Gastroesophageal sphincter (tissue), 4 donors: ENCODE data around the gene COPB1. TPM values are rescaled to one million over a fixed set of nuclear protein-coding genes. Genes with fewer than 3 reads are reported as not detected.

ENCODE experiments used
- ATAC-seq: fragments of 150-250 bp; one replicate; pipeline ENCODE4 v1.9.1; 2016; ENCODE audit warnings: mild to moderate bottlenecking, moderate library complexity
- H3K27ac ChIP-seq, 4 donors: fragments of 200-600 bp; sonication (generic) in 3 of 4; 1 replicate in 3 of 4; 2 replicates in 1 of 4; pipeline ENCODE4 v1.5.1; 2016 to 2019
- H3K27me3 ChIP-seq: fragments of 200-600 bp; sonication (generic); one replicate; pipeline ENCODE4 v1.5.1; 2019
- H3K36me3 ChIP-seq, 2 donors: fragments of 200-600 bp; sonication (generic); one replicate each; pipeline ENCODE4 v1.5.1; 2019; ENCODE audit warnings: control low read depth in 1 of 2
- H3K4me1 ChIP-seq, 3 donors: fragments of 200-600 bp; sonication (generic); 1 replicate in 2 of 3; 2 replicates in 1 of 3; pipeline ENCODE4 v1.5.1; 2016 to 2019; ENCODE audit warnings: control low read depth in 2 of 3
- H3K4me3 ChIP-seq, 2 donors: fragments of 200-600 bp; sonication (generic); one replicate each; pipeline ENCODE4 v1.5.1; 2019; ENCODE audit warnings: mild to moderate bottlenecking in 1 of 2, moderate library complexity in 1 of 2
- H3K9me3 ChIP-seq, 3 donors: fragments of 200-600 bp; sonication (generic); one replicate each; pipeline ENCODE4 v1.5.1; 2017 to 2019; ENCODE audit warnings: control low read depth in 2 of 3
- CTCF ChIP-seq, 4 experiments: fragments of 200-600 bp in 2 of 4; fragments of 450-650 bp in 2 of 4; sonication (generic) in 1 of 4; IDR thresholded peaks; one replicate each; pipeline ENCODE4 v1.5.1; 2017 to 2019; ENCODE audit warnings: antibody characterized with exemption in 4 of 4, mild to moderate bottlenecking in 2 of 4, moderate library complexity in 2 of 4
- EP300 ChIP-seq: sonication (generic); formaldehyde crosslinking; IDR thresholded peaks from one replicate; pipeline ENCODE4 v1.6.1; 2017; ENCODE audit warnings: antibody characterized with exemption, mild to moderate bottlenecking
- POLR2A ChIP-seq, 2 donors: fragments of 450-650 bp; IDR thresholded peaks; one replicate each; pipeline ENCODE4 v1.6.1; 2017; ENCODE audit warnings: antibody characterized with exemption in 2 of 2, mild to moderate bottlenecking in 2 of 2, moderate library complexity in 1 of 2
- POLR2AphosphoS5 ChIP-seq: sonication (generic); formaldehyde crosslinking; IDR thresholded peaks from one replicate; pipeline ENCODE4 v1.6.1; 2017; ENCODE audit warnings: antibody characterized with exemption
- WGBS, 2 donors: methylation state at CpG; one replicate each; pipeline ENCODE4 v1.1.5; 2018; ENCODE audit warnings: low coverage in 1 of 2; 5-methylcytosine and 5-hydroxymethylcytosine counted together
- small RNA-seq, 4 donors: library from RNA; depleted of rRNA; stranded (forward); fragments of <200 nt; gene quantifications; one replicate each; pipeline ENCODE3, GENCODE V24; 2016
- total RNA-seq, 4 donors: library from RNA; depleted of rRNA; stranded (reverse); fragments of >200 nt; gene quantifications; one replicate each; pipeline ENCODE4 v1.1.0, GENCODE V29; 2016

The COPB1 gene
- total RNA-seq, 4 donors from 2014 or later = 74.5 to 130 (median 101) TPM

DNA sequence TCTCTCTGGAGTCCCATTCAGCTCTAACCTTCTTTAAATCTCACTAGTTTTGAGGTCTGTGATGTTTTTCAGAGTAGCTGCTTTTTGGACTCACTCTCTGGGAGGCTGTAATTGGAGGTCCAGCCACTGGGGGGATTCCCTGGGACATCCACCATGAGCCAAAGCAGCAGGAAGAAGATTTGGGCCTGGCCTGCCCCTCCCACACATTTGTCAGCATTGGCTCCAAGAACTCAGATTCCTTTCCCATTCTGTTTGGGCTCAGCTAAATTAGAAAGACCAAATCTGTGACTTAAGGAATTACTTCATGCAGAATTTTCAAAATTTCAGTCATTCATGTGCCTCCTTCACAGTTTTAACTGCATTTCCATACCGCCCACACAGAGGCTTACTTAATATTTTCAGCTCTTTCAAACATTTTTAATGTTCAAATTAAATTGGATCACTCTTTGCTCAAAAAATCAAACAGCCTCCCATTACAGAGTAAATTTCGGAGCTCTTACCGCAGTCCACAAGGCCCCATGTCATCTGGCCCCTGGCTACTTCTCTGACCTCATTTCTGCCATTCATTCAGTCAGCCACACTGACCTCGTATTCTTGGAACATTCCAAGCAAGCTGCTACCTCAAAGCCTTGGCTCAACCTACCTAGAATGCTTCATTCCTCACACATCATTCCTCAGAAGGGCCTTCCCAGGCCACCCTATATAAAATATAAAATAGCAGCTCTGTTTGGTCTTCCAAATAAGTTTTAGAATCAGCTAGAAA, 86.1 kb downstream of the COPB1 start:
- Histone ChIP-seq H3K27ac (peak overlapping the region in 3 of 4 donors; percentile 35 to 67 (median 57)), H3K4me1 (peaks cover 0 to 30% (median 6%) of the 10 kb centered on the region in 3 donors), H3K27me3 (no peaks in the 10 kb centered on the region), H3K36me3 (no peaks in the 10 kb centered on the region), H3K9me3 (no peaks in the 10 kb centered on the region), H3K4me3 (no peak overlapping the region)
- WGBS, 2 donors = 42 to 55% methylated on average over 4 of the region's 4 CpGs
- TF ChIP-seq POLR2A (IDR thresholded peaks at IDR 0.05) (no peak), CTCF (IDR thresholded peaks at IDR 0.05) (peak in 3 of 4 experiments; percentile 25 to 46 (median 40)), EP300 (no peak), POLR2AphosphoS5 (no peak)
- peak; percentile 69 for ATAC-seq

DNA sequence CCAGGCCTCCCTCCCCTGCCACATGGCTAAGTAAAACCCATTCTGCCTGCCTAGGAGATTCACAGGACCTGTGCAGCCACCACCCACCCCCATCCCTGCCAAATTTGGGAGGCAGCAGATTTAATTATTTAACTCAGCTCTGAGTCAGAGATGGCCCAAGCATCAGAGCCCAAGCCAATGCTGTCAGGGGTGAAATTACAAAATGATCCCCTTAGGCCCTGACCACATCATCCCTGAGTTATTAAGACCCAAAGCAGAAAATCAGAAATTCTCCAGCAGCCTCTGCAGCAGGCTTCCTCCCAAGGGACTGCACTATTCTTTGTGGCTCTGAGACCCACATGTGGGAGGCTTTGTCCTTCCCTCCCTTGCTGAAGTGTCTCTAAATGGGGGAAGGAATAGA, 87.8 kb downstream of the COPB1 start:
- TF ChIP-seq POLR2AphosphoS5 = peak; percentile 28
- TF ChIP-seq EP300 = no peak
- TF ChIP-seq CTCF (IDR thresholded peaks at IDR 0.05) = no peak
- peak; percentile 81 for ATAC-seq
- H3K27ac ChIP-seq = peak overlapping the region in 2 of 4 donors; percentile 49 to 67
- no peaks in the 10 kb centered on the region for H3K9me3 ChIP-seq
- H3K4me3 ChIP-seq = no peak overlapping the region
- H3K27me3 ChIP-seq = no peaks in the 10 kb centered on the region
- H3K36me3 ChIP-seq = no peaks in the 10 kb centered on the region
- peaks cover 0 to 22% (median 6%) of the 10 kb centered on the region in 3 donors for H3K4me1 ChIP-seq

DNA sequence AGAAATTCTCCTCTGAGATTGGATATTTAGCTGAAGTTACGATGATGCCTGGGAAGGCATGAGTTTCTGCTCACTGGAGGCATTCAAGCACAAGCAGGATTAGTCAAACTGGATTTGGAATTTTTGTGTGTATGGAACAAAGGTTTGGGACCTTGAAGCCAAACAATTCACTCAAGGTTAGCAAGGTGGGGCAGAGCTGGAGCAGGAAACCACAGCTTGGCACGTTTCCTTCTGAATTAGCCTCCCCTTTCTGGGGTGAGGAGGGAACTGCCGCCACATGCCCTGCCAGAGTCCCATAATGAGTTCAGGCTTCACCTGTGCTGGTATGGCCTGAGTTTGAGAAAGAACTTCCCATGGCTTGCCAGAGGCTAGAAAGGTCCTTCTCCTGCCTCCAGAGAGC, 89.7 kb downstream of the COPB1 start:
- no peaks in the 10 kb centered on the region for H3K9me3 ChIP-seq
- no peak overlapping the region for H3K4me3 ChIP-seq
- 56 to 100% methylated on average over 1 to 3 of the region's 3 CpGs for WGBS, 2 donors
- no peak for ATAC-seq
- no peak for TF ChIP-seq POLR2A (IDR thresholded peaks at IDR 0.05)
- TF ChIP-seq POLR2AphosphoS5 = no peak
- TF ChIP-seq EP300 = no peak
- TF ChIP-seq CTCF (IDR thresholded peaks at IDR 0.05) = no peak
- H3K36me3 ChIP-seq = no peaks in the 10 kb centered on the region
- peaks cover 0 to 22% (median 6%) of the 10 kb centered on the region in 3 donors for H3K4me1 ChIP-seq
- H3K27me3 ChIP-seq = no peaks in the 10 kb centered on the region
- H3K27ac ChIP-seq = no peak overlapping the region

DNA sequence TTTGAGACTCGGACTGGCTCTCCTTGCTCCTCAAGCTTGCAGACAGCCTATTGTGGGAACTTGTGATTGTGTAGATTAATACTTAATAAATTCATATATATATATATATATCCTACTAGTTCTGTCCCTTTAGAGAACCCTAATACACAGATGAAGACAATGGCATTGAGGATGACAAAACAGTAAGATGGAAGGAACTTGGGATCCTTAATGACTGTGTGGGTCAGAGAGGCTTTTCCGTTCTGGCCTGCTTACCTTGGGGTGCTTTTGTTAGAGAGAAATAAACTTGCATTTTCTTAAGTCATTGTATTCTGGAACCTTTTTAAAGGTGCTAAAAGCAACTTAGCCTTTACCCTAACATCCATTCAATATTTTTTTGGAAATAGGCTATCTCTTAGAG, 91.0 kb downstream of the COPB1 start:
- H3K27ac ChIP-seq = no peak overlapping the region
- H3K4me3 ChIP-seq = no peak overlapping the region
- no peaks in the 10 kb centered on the region for H3K27me3 ChIP-seq
- H3K9me3 ChIP-seq = no peaks in the 10 kb centered on the region
- WGBS, 2 donors = 92 to 100% methylated on average over 1 to 2 of the region's 2 CpGs
- peaks cover 0 to 20% (median 6%) of the 10 kb centered on the region in 3 donors for H3K4me1 ChIP-seq
- no peaks in the 10 kb centered on the region for H3K36me3 ChIP-seq
- ATAC-seq = no peak
- TF ChIP-seq POLR2AphosphoS5 = no peak
- TF ChIP-seq POLR2A (IDR thresholded peaks at IDR 0.05) = no peak
- TF ChIP-seq CTCF (IDR thresholded peaks at IDR 0.05) = no peak
- no peak for TF ChIP-seq EP300

Small RNA genes within 50 kb of the gene (small RNA-seq; reads per million reads assigned to genes)
- gene RNU7-49P = 0 reads per million in 4 donors

Other genes with a start within 250 kb of the COPB1 start
- 100 to 1,000 TPM in 1 of 4 donors, 10 to 100 TPM in 3; 44.0 to 110 (median 69.5) TPM for gene RRAS2, start 140.6 kb downstream of the COPB1 start, total RNA-seq
- gene PSMA1, start 20.6 kb upstream of the COPB1 start, total RNA-seq = 100 to 1,000 TPM in 2 of 4 donors, 10 to 100 TPM in 2; 84.7 to 135 (median 106) TPM
- gene PDE3B, start 144.0 kb upstream of the COPB1 start, total RNA-seq = 10 to 100 TPM; 11.7 to 21.8 (median 17.9) TPM